Fibroblast of skin of left biceps (primary cell): ENCODE results near the gene SLC35G3.
"Not testable (repeated sequence)": the region's sequence is repeated elsewhere in the genome, so short reads cannot be mapped to it uniquely, and the experiment has no call there.

Experiments
- DNase-seq, 2 experiments: peaks; one replicate each; pipeline ENCODE4 v3.0.0-alpha.2; 2013; ENCODE audit warnings: low read depth in 2 of 2

The SLC35G3 gene

DNA sequence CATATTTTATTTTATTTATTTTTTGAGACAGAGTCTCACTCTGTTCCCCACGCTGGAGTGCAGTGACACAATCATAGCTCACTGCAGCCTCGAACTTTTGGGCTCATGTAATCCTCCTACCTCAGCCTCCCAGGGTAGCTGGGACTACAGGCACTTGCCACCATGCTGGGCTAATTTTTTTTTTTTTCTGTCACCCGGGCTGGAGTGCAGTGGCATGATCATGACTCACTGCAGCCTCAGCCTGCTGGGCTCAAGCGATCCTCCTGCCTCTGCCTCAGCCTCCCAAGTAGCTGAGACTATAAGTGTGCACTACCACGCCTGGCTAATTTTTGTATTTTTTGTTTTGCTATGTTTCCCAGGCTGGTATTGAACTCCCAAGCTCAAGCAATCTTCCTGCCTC lies 29.5 kb downstream of the SLC35G3 start:
- DNase-seq, result no peak

DNA sequence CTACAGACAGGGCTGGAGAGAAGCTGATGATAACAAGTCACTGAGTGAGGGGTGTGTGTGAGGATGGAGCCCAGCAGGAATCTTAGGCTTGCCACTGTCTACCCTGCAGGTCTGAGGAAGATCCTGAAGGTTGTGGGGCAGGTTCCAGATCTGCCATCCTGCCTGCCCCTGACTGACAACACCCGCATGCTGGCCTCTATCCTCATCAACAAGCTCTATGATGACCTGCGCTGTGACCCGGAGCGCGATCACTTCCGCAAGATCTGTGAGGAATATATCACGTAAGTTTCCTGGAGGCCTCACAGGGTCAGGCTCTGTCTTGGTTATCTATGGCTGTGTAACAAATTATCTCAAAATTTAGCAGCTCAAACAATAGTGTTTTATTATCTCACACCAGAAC lies 30.3 kb downstream of the SLC35G3 start:
- no peak for DNase-seq

DNA sequence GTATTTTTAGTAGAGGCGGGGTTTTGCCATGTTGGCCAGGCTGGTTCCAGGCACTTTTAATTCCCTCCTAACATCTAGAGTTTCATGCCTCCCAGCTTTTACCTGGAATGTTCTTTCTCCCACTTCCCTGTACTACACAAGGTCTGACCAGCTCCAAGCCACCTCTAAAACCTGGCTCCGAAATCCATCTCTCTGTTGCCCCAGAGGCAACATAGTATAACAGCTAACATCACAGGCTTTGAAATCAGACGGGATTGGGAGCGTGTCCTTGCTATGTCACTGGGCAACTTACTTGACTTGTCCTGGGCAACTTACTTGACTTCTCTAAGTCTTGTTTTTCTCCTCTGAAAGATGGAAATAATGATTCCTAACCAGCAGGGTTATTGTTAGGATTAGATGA lies 31.4 kb downstream of the SLC35G3 start:
- DNase-seq, result no peak

DNA sequence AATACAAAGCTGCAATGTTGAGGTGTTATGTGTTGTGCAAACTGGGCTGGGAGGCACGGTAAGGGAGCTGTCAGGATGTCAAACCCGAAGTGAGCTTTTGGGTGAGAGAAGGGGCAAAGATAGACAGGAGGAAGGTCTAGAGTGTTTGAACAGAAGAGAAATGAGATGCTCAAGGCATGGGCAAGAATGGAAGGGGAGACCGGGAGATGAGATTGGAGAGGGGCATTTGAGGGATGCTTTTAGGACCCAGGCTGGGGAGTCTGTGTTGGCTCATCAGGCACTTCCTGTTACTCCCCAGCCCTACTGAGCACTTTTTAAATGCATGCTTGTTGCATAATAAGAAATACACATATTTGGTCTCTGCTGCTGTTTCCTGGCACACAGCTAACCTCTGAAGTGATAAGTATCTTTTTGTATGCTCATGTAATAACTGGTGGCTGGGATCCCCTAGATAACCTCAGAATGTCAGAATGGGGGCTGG lies 32.9 kb downstream of the SLC35G3 start:
- DNase-seq, result no peak

DNA sequence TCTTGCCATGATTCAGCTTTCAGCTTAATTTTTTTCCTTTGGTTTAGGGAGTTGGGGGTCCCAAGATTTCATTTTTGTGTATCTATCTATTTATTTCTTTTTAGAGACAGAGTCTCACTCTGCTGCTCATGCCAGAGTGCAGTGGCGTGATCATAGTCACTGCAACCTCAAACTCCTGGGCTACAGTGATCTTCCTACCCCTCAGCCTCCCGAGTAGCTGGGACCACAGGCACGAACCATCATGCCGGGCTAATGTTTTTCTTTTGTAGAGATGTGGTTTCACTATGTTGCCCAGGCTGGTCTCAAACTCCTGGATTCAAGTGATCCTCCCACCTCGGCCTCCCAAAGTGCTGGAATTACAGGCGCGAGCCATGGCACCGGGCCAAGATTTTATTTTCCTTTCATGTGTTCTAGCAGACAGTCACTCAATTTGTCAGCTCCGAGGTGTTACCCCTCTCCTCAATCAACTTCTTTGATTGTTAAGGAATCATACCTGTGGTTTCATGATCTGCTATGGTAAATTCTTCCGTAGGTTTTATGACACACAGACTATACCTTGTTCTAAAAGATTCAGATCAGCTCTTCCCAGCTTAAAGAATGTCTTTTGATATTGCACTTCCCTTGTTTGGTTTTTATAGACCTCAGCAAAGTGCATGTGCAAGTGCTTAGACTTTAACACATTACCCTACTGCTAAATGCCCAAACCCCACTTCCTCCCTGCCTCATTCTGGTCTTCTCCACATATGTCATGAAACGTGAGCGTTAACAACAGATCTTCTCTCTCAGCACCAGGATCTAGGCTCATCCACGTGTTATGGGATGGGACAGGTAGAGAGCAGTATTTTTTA lies 33.6 kb downstream of the SLC35G3 start:
- DNase-seq, result no peak

DNA sequence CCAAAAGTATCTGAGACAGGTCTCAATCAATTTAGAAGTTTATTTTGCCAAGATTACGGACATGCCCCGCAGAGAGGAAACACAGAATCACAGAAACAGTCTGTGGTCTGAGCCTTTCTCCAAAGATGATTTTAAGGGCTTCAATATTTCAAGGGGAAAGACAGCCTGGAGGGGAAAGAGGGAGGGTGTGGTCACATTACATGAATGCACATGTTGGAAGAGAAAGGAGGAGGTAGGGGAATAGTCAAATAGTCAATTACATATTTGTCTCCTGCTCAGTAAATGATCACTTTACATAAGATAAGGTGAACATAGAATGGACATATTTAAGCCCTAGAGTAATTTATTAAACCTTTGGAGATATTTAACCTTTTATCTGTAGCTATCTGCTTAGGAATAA lies 34.3 kb downstream of the SLC35G3 start:
- no peak for DNase-seq

DNA sequence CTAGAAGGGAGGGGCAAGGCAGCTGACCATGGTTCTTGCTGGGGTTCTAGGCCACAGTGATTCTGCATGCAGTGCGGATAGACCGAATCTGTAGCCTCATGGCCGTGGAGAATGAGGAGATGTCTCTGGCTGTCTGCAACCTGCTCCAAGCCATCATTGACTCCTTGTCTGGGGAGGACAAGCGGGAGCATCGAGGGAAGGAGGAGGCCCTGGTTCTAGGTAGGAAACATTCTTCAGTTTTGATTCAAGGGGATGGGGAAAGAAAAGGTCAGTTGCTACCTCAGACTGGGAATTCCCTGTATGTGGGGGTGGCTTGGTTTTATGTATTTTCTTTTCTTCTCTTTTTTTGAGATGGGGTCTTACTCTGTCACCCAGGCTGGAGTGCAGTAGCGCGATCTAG lies 38.9 kb downstream of the SLC35G3 start:
- no peak for DNase-seq

DNA sequence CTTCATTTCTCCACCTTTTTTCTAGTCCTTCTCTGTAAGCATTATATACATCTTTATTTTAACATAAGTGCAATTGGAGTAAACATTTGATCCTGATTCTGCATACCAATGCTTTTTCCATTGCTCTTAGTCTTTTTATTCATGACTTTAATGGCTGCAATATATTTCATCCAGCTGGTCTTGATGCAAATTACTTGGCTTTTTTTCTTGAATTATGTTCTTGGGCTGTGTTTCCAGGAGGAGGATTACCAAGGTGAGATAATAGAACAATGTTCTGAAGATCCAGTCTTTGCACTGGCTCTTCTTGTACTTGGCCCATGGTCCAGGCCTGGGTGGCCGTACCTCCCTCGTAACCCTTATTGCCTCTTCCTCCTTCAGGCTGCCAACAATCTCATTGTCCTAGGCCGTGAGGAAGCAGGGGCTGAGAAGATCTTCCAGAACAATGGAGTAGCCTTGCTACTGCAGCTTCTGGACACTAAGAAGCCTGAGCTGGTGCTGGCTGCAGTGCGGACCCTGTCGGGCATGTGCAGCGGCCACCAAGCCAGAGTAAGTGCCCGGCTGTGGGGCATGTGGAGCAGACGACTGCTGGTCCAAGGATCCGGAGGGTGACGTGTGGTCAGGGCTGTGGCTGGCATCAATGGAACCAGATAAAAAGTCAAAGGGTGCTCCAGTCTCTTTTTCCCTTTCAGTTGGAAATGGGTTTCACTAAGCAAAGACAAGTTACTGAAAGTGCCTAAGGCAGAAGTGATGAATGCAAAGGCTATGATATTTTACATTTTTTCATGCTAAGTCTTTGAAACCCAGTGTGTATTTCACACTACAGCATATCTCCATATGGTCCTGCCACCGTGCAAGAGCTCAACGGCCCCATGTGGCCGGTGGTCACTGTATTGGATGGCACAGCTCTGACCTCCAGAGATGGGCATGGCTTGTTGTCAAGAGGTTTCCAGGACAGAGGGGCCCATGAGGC lies 39.7 kb downstream of the SLC35G3 start:
- no peak for DNase-seq

DNA sequence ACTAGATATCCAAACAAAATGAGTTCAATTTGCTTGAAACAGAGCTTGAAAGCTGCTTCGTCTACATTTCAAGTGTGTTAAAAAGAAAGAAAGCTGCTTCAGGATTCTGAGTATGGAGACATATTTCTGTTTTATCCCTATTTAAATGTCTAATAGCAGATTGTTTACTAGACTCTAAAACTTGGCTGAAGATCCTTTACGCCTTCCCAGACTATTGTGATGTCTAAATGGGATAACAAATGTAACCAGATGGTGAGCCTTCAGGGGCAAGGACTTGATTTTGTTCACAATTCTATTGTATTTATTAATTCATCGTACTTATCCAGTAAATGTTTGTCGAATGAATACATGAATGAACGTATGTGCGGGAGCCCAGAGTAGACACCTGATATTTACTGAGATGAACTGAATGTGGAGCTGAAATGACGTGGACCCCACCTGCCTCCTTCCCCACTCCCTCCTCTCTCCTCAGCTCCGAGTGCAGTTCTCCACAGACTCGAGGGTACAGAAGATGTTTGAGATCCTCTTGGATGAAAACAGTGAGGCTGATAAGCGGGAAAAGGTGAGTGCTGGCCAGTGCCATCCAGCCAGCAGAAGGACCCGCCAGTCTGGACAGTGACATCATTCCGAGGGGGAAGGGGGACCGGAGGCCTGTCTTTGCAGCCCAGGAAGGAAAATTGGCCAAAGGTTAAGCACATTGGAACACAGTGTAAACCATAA lies 41.6 kb downstream of the SLC35G3 start:
- DNase-seq, result no peak

DNA sequence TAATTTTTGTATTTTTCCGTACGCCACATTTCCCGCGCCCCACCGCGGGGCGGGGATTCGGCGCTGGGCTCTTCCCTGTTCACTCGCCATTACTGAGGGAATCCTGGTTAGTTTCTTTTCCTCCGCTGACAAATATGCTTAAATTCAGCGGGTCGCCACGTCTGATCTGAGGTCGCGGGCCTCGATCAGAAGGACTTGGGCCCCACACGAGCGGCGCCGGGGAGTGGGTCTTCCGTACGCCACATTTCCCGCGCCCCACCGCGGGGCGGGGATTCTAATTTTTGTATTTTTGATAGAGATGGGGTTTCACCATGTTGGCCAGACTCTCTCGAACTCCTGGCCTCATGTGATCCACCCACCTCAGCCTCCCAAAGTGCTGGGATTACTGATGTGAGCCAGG lies 43.1 kb downstream of the SLC35G3 start:
- not testable (repeated sequence) for DNase-seq

DNA sequence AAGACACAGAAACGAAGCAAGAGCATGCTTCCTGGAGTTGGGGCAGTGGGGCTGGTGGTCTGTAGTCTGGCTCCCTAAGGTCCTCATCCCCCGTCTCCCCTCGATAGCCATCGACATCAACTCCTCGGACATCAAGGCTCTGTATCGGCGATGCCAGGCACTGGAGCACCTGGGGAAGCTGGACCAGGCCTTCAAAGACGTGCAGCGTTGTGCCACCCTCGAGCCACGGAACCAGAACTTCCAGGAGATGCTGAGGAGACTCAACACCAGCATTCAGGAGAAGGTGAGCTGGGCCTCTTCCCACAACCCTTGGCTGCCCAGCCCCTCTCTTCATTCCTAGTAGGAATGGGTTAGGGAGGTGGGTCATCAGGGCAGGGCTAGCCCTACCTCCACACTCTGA lies 44.3 kb downstream of the SLC35G3 start:
- no peak for DNase-seq

DNA sequence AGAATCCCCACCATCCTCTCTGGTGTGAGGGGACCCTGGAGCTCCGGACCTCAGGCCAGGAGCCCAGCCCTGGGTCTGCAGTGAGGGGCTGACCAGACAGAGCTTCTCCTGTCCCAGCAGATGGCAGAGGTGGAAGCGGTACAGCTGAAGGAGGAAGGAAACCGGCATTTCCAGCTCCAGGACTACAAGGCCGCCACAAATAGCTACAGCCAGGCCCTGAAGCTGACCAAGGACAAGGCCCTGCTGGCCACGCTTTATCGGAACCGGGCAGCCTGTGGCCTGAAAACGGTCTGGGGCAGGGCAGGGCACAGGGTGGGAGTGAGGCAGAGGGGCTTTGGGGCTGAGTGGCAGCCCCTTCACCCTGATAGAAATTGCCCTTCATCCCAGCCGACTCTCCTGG lies 46.0 kb downstream of the SLC35G3 start:
- no peak for DNase-seq

DNA sequence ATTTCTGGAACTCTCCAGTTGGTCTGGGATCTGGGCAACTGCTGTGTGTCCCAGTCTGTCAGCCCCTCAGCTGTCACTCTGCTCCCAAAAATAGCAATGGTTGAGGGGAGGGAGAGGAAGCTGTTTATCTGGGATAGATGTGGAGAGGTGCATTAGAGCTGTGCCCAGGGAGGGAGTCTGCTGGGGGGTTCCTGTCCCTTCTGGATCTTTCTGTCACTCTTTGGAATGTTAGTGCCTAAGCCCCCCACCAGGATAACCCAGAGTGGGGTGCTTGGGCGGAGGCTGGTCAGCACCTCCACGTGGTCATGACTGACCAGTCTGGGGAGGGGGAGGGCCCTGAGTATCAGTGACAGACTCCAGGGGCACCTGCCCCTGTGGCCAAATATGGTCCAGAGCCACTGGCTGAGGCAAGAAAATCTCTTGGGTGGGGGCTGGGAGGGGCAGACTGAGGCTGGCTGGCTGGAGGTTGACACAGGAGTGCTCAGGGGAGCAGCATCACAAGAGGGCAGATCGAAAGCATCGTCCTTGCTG lies 46.8 kb downstream of the SLC35G3 start, which contains the start of gene UNC45B:
Gene UNC45B, plus strand, starts transcription at position 443 of the 531 bp plus-strand sequence. CDS start 447 bp downstream, outside the sequence.
- no peak for DNase-seq

DNA sequence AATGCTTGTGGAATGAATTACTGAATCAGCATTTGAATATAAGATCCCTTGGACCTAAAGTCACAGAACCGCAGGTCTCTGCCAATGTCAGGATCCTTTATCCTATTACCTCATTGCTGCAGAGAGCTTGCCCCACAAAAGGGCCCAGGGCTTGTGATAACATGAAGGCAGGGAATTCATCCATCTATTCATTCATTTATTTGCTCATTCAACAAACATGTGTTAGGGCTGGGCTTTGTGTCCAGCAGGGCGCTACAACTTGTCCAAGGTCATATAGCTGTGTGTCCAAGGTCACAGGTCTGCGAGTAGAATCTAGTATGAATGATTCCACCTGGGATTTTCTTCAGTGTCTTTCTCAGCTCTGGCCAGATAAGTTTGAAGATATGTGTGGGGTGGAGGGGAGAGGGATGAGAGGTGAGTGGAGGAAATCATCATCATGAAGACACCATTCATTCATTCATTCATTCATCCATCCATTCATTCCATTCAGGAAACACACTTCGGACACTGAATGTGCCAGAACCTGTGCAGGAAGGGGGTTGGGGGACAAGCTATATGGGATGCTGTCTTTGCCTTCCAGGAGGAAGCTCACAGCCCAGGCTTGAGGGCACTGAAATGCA lies 47.9 kb downstream of the SLC35G3 start:
- DNase-seq, result no peak

DNA sequence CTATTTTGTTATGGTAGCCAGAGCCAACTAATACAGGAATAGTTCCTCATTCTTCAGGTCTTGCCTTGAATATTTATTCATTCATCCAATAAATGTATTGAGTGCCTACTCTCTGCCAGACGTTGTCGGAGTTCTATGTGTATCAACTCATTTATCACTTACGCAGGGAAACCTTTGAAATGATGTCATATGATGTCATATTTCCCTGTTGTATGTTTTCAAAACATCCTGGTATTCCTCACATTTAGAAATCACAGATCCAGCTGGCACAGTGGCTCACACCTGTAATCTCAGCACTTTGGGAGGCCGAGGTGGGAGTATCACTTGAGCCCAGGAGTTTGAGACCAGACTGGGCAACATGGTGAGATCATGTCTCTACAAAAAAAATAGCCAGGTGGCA lies 49.4 kb downstream of the SLC35G3 start:
- DNase-seq, result no peak
